Measurements from ENCODE around the gene PLA2G4E.

GRCh38 chr15:41994171-41994650, 26.6 kb downstream of the PLA2G4E start:
- TF ChIP-seq, protein P1, sequence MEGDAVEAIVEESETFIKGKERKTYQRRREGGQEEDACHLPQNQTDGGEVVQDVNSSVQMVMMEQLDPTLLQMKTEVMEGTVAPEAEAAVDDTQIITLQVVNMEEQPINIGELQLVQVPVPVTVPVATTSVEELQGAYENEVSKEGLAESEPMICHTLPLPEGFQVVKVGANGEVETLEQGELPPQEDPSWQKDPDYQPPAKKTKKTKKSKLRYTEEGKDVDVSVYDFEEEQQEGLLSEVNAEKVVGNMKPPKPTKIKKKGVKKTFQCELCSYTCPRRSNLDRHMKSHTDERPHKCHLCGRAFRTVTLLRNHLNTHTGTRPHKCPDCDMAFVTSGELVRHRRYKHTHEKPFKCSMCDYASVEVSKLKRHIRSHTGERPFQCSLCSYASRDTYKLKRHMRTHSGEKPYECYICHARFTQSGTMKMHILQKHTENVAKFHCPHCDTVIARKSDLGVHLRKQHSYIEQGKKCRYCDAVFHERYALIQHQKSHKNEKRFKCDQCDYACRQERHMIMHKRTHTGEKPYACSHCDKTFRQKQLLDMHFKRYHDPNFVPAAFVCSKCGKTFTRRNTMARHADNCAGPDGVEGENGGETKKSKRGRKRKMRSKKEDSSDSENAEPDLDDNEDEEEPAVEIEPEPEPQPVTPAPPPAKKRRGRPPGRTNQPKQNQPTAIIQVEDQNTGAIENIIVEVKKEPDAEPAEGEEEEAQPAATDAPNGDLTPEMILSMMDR (IDR thresholded peaks at IDR 0.05): no peak
- no peak for TF ChIP-seq POLR2A (IDR thresholded peaks at IDR 0.05)

All from esophagus squamous epithelium (tissue), 4 donors.